TTC549 (cell line): ENCODE results near the gene TMEM184B.

ENCODE experiments used
- FAIRE-seq: peaks from 2 replicates; lab custom pipeline; 2012; peaks lifted over from hg19 to GRCh38; lab: Jason Lieb, UNC

Gene TMEM184B

GRCh38 chr22:38308791-38309498, 36.1 kb upstream of the TMEM184B start:
- no peak for FAIRE-seq

GRCh38 chr22:38305471-38306448, 33.0 kb upstream of the TMEM184B start:
- no peak for FAIRE-seq

- FAIRE-seq: no peak
Observed at GRCh38 chr22:38304526-38304925, 31.7 kb upstream of the TMEM184B start.

GRCh38 chr22:38303974-38304373, 31.2 kb upstream of the TMEM184B start:
- FAIRE-seq: no peak

GRCh38 chr22:38302906-38303305, 30.1 kb upstream of the TMEM184B start:
- FAIRE-seq: no peak

- FAIRE-seq: no peak
Observed at GRCh38 chr22:38300946-38301345, 28.1 kb upstream of the TMEM184B start.

GRCh38 chr22:38300197-38300945, 27.6 kb upstream of the TMEM184B start:
- FAIRE-seq: no peak

GRCh38 chr22:38299770-38300102, 26.9 kb upstream of the TMEM184B start:
- no peak for FAIRE-seq

- no peak for FAIRE-seq
Observed at GRCh38 chr22:38298312-38299005, 25.6 kb upstream of the TMEM184B start.

GRCh38 chr22:38296372-38296771, 23.6 kb upstream of the TMEM184B start:
- FAIRE-seq: no peak

GRCh38 chr22:38295863-38296262, 23.1 kb upstream of the TMEM184B start:
- FAIRE-seq: no peak

- FAIRE-seq: no peak
Observed at GRCh38 chr22:38295339-38295738, 22.5 kb upstream of the TMEM184B start.

GRCh38 chr22:38294193-38294592, 21.4 kb upstream of the TMEM184B start:
- no peak for FAIRE-seq

GRCh38 chr22:38292694-38293093, 19.9 kb upstream of the TMEM184B start:
- FAIRE-seq: no peak

GRCh38 chr22:38291201-38291777, 18.5 kb upstream of the TMEM184B start:
- FAIRE-seq: no peak

- FAIRE-seq: no peak
Observed at GRCh38 chr22:38290347-38290746, 17.5 kb upstream of the TMEM184B start.

- no peak for FAIRE-seq
Observed at GRCh38 chr22:38289583-38290082, 16.8 kb upstream of the TMEM184B start.

- FAIRE-seq: no peak
Observed at GRCh38 chr22:38286915-38287669, 14.3 kb upstream of the TMEM184B start.

- no peak for FAIRE-seq
Observed at GRCh38 chr22:38285018-38285417, 12.2 kb upstream of the TMEM184B start.

GRCh38 chr22:38284042-38284402, 11.2 kb upstream of the TMEM184B start:
- FAIRE-seq: no peak

- FAIRE-seq: no peak
Observed at GRCh38 chr22:38282397-38282796, 9.6 kb upstream of the TMEM184B start.
